ENCODE results near the gene CLDN4.

CLDN4 gene

DNA sequence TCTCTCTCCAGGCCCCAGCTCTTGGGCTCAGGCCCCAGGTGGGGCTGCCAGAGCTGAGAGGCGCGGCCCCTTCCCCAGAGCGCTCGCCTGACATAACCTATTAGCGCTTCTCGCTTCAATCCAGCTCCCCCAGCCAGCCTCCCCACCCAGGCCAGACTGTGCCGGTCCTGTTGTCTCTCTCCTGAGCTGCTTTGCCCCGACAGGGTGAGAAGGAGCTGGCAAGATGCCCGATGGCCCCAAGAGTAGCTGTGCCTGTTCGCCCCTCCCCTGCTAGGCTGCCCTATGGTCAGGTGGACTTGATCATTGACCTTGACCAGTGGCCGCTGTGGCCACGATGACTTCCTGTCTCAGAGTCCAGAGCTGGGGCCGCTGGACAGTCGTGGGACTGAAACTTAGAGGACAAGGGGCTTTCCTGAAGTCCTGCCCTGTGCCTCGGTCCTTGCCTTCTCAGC lies 39.3 kb downstream of the CLDN4 start:
- no peak overlapping the region for H3K27ac ChIP-seq
- H3K9me3 ChIP-seq = no peaks in the 10 kb centered on the region
- H3K27me3 ChIP-seq = no peaks in the 10 kb centered on the region
- no peak for TF ChIP-seq CTCF (IDR thresholded peaks at IDR 0.05)
- H3K4me1 ChIP-seq (ENCODE audit: control insufficient read depth in 1 of 2, insufficient read depth in 1 of 2, low read depth in 1 of 2, low read length in 1 of 2) = no peaks in the 10 kb centered on the region
- no peaks in the 10 kb centered on the region for H3K36me3 ChIP-seq
- H3K4me3 ChIP-seq (ENCODE audit: low read depth in 1 of 2, low read length in 1 of 2) = no peak overlapping the region

GRCh38 chr7:73871163-73872011 lies 40.6 kb downstream of the CLDN4 start:
- Histone ChIP-seq H3K4me3 (ENCODE audit: low read depth in 1 of 2, low read length in 1 of 2) (no peak overlapping the region), H3K36me3 (no peaks in the 10 kb centered on the region), H3K27me3 (no peaks in the 10 kb centered on the region), H3K9me3 (no peaks in the 10 kb centered on the region), H3K27ac (no peak overlapping the region), H3K4me1 (ENCODE audit: control insufficient read depth in 1 of 2, insufficient read depth in 1 of 2, low read depth in 1 of 2, low read length in 1 of 2) (no peaks in the 10 kb centered on the region)
- no peak for TF ChIP-seq CTCF (IDR thresholded peaks at IDR 0.05)

- no peaks in the 10 kb centered on the region for H3K9me3 ChIP-seq
- TF ChIP-seq CTCF (IDR thresholded peaks at IDR 0.05) = no peak
These were observed 41.5 kb downstream of the CLDN4 start for GRCh38 chr7:73872056-73872908.

GRCh38 chr7:73876361-73876760 lies 45.6 kb downstream of the CLDN4 start:
- Histone ChIP-seq H3K9me3 (no peaks in the 10 kb centered on the region), H3K27me3 (peaks cover 9% of the 10 kb centered on the region), H3K27ac (no peak overlapping the region), H3K36me3 (no peaks in the 10 kb centered on the region), H3K4me3 (ENCODE audit: low read depth in 1 of 2, low read length in 1 of 2) (no peak overlapping the region), H3K4me1 (ENCODE audit: control insufficient read depth in 1 of 2, insufficient read depth in 1 of 2, low read depth in 1 of 2, low read length in 1 of 2) (no peaks in the 10 kb centered on the region)
- no peak for TF ChIP-seq CTCF (IDR thresholded peaks at IDR 0.05)

More at GRCh38 chr7:73872056-73872908, 41.5 kb downstream of the CLDN4 start:
- Histone ChIP-seq H3K4me1 (ENCODE audit: control insufficient read depth in 1 of 2, insufficient read depth in 1 of 2, low read depth in 1 of 2, low read length in 1 of 2) (no peaks in the 10 kb centered on the region), H3K27me3 (no peaks in the 10 kb centered on the region), H3K4me3 (ENCODE audit: low read depth in 1 of 2, low read length in 1 of 2) (no peak overlapping the region), H3K27ac (no peak overlapping the region), H3K36me3 (no peaks in the 10 kb centered on the region)

DNA sequence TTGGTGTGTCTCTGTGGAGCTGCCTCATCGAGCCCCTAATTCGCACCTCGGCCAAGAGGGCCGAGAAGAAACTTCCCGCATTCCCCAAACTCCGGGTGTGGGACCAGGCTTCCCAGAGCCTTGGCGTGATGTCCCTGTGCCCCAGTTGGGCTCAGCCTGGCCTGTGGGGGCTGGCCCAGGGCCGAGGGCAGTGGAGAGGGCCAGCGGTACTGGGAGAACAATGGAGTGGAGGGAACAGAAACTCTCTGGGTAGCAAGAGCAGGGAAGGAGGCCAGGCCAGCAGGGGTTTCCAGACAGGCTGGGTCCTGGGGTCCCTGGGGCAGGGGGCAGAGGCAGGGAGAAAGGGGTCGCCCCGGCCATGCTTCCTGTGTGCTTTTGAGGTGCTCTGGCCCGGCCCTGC lies 46.2 kb downstream of the CLDN4 start:
- Histone ChIP-seq H3K9me3 (no peaks in the 10 kb centered on the region), H3K4me3 (ENCODE audit: low read depth in 1 of 2, low read length in 1 of 2) (no peak overlapping the region), H3K4me1 (ENCODE audit: control insufficient read depth in 1 of 2, insufficient read depth in 1 of 2, low read depth in 1 of 2, low read length in 1 of 2) (no peaks in the 10 kb centered on the region), H3K36me3 (no peaks in the 10 kb centered on the region), H3K27me3 (peaks cover 9% of the 10 kb centered on the region), H3K27ac (no peak overlapping the region)
- no peak for TF ChIP-seq CTCF (IDR thresholded peaks at IDR 0.05)

Data from neutrophil (primary cell).